ENCODE measurements around the gene ATG16L1.

- TF ChIP-seq CTCF (IDR thresholded peaks at IDR 0.05; ENCODE audit: borderline replicate concordance, extremely low read depth, low read length, poor library complexity, severe bottlenecking): no peak
- TF ChIP-seq EZH2 (IDR thresholded peaks at IDR 0.05; ENCODE audit: borderline replicate concordance, low read depth, low read length, severe bottlenecking): no peak
Measured at GRCh38 chr2:233210843-233211547, 40.5 kb upstream of the ATG16L1 start.

Measured in DND-41 (cell line).